Measurements from ENCODE around the gene EPN3. TPM values are rescaled to one million over a fixed set of nuclear protein-coding genes. Genes with fewer than 3 reads are reported as not detected.

EPN3 gene
- total and polyA plus RNA-seq, 2 experiments from 2014 or later = 2.3 to 7.7 TPM

GRCh38 chr17:50537721-50538548, 5.4 kb downstream of the EPN3 start:
- Histone ChIP-seq H3K27ac (ENCODE audit: low read depth) (no peak overlapping the region), H3K4me3 (no peak overlapping the region)
- ATAC-seq = no peak

More at GRCh38 chr17:50537721-50538548, 5.4 kb downstream of the EPN3 start:
- peaks cover 35% of the 10 kb centered on the region for H3K4me1 Mint-ChIP-seq
- peaks cover 8% of the 10 kb centered on the region; the same call in 2 of the 3 replicates for H3K36me3 Mint-ChIP-seq (ENCODE audit: low read depth)
- Histone ChIP-seq H3K27me3 (ENCODE audit: insufficient read depth) (peaks cover 21% of the 10 kb centered on the region), H3K4me1 (ENCODE audit: insufficient read depth) (peaks cover 21% of the 10 kb centered on the region; the same call in 1 of the 2 replicates), H4K20me1 (replicated peaks; ENCODE audit: insufficient read depth) (no peaks in the 10 kb centered on the region), H3F3A (replicated peaks; ENCODE audit: low read depth) (0 out of 2 replicates have a peak, but pooled peaks cover 4% of the 10 kb centered on the region), H3K9me2 (ENCODE audit: insufficient read depth) (no peaks in the 10 kb centered on the region), H3K4me2 (no peak overlapping the region), H2AFZ (no peak overlapping the region), H3K79me2 (replicated peaks; ENCODE audit: insufficient read depth) (no peaks in the 10 kb centered on the region), H3K36me3 (ENCODE audit: insufficient read depth) (no peaks in the 10 kb centered on the region)
- H3K4me3 Mint-ChIP-seq = no peak overlapping the region
- TF ChIP-seq NANOG (IDR thresholded peaks at IDR 0.05; ENCODE audit: borderline replicate concordance) = no peak
- TF ChIP-seq, protein P1, sequence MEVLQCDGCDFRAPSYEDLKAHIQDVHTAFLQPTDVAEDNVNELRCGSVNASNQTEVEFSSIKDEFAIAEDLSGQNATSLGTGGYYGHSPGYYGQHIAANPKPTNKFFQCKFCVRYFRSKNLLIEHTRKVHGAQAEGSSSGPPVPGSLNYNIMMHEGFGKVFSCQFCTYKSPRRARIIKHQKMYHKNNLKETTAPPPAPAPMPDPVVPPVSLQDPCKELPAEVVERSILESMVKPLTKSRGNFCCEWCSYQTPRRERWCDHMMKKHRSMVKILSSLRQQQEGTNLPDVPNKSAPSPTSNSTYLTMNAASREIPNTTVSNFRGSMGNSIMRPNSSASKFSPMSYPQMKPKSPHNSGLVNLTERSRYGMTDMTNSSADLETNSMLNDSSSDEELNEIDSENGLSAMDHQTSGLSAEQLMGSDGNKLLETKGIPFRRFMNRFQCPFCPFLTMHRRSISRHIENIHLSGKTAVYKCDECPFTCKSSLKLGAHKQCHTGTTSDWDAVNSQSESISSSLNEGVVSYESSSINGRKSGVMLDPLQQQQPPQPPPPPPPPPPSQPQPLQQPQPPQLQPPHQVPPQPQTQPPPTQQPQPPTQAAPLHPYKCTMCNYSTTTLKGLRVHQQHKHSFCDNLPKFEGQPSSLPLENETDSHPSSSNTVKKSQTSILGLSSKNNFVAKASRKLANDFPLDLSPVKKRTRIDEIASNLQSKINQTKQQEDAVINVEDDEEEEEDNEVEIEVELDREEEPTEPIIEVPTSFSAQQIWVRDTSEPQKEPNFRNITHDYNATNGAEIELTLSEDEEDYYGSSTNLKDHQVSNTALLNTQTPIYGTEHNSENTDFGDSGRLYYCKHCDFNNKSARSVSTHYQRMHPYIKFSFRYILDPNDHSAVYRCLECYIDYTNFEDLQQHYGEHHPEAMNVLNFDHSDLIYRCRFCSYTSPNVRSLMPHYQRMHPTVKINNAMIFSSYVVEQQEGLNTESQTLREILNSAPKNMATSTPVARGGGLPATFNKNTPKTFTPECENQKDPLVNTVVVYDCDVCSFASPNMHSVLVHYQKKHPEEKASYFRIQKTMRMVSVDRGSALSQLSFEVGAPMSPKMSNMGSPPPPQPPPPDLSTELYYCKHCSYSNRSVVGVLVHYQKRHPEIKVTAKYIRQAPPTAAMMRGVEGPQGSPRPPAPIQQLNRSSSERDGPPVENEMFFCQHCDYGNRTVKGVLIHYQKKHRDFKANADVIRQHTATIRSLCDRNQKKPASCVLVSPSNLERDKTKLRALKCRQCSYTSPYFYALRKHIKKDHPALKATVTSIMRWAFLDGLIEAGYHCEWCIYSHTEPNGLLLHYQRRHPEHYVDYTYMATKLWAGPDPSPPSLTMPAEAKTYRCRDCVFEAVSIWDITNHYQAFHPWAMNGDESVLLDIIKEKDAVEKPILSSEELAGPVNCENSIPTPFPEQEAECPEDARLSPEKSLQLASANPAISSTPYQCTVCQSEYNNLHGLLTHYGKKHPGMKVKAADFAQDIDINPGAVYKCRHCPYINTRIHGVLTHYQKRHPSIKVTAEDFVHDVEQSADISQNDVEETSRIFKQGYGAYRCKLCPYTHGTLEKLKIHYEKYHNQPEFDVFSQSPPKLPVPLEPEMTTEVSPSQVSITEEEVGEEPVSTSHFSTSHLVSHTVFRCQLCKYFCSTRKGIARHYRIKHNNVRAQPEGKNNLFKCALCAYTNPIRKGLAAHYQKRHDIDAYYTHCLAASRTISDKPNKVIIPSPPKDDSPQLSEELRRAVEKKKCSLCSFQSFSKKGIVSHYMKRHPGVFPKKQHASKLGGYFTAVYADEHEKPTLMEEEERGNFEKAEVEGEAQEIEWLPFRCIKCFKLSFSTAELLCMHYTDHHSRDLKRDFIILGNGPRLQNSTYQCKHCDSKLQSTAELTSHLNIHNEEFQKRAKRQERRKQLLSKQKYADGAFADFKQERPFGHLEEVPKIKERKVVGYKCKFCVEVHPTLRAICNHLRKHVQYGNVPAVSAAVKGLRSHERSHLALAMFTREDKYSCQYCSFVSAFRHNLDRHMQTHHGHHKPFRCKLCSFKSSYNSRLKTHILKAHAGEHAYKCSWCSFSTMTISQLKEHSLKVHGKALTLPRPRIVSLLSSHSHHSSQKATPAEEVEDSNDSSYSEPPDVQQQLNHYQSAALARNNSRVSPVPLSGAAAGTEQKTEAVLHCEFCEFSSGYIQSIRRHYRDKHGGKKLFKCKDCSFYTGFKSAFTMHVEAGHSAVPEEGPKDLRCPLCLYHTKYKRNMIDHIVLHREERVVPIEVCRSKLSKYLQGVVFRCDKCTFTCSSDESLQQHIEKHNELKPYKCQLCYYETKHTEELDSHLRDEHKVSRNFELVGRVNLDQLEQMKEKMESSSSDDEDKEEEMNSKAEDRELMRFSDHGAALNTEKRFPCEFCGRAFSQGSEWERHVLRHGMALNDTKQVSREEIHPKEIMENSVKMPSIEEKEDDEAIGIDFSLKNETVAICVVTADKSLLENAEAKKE (CRISPR knock-in tag; IDR thresholded peaks at IDR 0.05) = no peak
- no peak for TF ChIP-seq ZNF331 (CRISPR knock-in tag; IDR thresholded peaks at IDR 0.05; ENCODE audit: low read depth)
- H3K27ac Mint-ChIP-seq = no peak overlapping the region
- DNase-seq (ENCODE audit: low spot score) = no peak
- H3K9me3 Mint-ChIP-seq = no peaks in the 10 kb centered on the region; the same call in 2 of the 3 replicates
- peaks cover 22% of the 10 kb centered on the region for H3K27me3 Mint-ChIP-seq (ENCODE audit: insufficient read depth, low read depth, poor library complexity)
